Glomerular visceral epithelial cell (primary cell): ENCODE measurements around the gene SGCE.

Source experiments
- DNase-seq: peaks from one replicate; pipeline ENCODE4 v3.0.0-alpha.2; 2016; ENCODE audit errors: extremely low spot score

Gene SGCE

GRCh38 chr7:94567396-94567795 lies 88.5 kb downstream of the SGCE start:
- no peak for DNase-seq

GRCh38 chr7:94565247-94565894 lies 90.6 kb downstream of the SGCE start:
- no peak for DNase-seq

GRCh38 chr7:94562525-94562924 lies 93.4 kb downstream of the SGCE start:
- DNase-seq, result no peak

- DNase-seq, result peak; percentile 3
Observed at GRCh38 chr7:94561841-94562514, 94.0 kb downstream of the SGCE start.

GRCh38 chr7:94559972-94560371 lies 96.0 kb downstream of the SGCE start:
- no peak for DNase-seq

GRCh38 chr7:94557215-94557614 lies 98.7 kb downstream of the SGCE start:
- no peak for DNase-seq

GRCh38 chr7:94556028-94556427 lies 99.9 kb downstream of the SGCE start:
- DNase-seq, result no peak

GRCh38 chr7:94547126-94547525 lies 108.8 kb downstream of the SGCE start:
- DNase-seq, result no peak

- DNase-seq, result no peak
Observed at GRCh38 chr7:94540428-94540827, 115.5 kb downstream of the SGCE start.
